ENCODE measurements around the gene PLEKHG4.

DNA sequence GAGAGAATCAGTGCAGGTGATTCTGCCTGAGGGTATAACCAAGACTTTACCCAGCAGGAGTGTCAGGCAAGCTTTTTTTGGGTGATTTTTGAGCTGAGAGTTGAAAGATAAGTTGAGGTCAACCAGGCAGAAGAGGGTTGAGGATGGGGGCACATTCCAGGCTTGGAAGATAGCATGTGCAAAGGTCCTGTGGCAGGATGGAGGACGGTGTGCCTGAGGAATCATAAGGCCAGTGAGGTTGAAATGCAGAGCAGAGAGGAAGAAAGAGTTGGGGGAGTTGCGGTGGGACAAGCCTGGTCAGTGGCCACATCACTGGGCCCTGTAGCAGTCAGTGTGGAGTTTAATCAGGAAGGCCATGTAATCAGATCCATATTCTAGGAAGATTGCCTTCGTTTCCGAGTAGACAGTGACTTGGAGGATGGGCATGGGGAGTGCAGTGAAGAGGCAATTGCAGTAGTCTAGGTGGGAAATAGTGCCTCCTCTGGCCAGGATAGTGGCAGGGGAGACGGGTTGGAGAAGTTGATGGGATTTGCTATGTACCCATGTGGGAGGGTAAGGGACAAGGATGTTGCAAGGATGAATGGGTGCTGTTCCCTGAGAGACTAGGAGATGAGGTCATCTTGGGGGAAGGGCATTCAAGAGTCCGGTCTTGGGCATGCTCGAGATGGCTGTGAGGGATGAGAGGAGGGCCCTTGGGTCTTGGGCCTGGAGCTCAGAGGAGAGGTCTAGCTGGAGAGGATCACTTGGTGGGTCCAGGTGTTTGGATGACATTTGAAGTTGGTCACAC is 3.9 kb downstream of the PLEKHG4 start:
- TF ChIP-seq CTCF (IDR thresholded peaks at IDR 0.05) (no peak), POLR2A (IDR thresholded peaks at IDR 0.05) (no peak)

All from ovary (tissue), 3 donors.